Measurements from ENCODE around the gene GPR17.

The GPR17 gene

DNA sequence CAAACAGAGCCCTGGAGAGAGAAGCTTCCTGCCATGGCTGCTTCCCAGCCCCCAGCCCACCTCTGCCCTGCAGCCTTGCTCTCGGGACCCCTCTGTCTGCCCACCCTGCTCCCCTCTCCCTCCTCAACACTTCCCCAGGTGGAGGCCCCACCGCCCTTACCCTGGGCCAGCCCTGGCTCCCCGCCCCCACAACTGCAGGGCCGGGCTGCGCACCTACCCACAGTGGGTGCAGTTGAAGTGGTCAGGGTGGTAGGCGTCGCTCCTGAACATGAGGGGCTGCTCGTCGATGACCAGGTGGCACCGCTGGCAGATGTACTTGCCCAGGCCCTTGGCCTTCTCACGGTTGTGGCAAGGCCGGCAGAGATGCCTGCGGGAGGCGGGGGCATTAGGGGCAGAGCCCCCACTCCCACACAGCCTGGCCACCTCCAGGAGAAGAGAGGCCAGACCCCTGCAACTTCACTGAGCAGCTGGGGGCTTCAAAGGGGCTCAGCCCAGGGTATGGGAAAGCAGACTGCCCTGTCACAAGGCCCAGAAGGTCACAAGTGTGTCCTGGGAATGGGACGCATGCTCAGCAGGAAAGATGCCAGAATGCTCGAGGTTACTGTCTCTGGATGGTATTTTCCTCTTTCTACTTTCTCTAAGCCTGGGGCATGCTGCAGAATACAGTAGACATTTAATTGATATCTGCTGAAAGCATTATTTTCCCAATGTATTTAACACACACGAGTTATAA, 3.1 kb upstream of the GPR17 start:
- no peak for DNase-seq

DNA sequence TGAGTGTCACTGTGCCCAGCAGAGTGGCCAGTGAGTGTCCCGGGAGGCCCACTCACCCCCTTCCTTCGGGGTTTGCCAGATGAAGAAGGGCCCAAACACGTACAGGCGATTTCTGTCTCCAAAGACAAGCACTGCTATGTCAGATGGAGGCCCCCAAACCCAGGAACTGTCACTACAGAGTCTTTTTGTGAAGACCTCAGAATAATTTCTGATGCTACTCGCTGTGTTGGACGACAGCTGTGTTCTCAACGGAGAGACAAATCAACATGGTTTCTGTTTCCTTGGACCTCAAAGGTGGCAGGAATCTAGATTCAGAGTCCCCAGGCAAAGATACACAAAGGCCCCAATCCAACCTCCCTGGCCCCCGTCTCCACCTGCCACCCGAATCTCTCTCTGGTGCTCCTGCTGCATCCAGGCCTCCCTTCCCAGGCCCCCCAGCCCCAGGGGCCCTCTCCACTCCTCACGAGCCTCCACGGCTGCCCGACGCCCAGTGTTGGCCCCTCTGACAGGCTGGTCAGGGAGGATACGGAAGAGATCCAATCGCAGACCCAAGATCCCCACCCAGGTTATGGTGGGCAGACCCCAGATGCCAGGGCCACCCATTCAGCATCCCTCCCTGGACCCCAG, 2.4 kb upstream of the GPR17 start:
- no peak for DNase-seq

DNA sequence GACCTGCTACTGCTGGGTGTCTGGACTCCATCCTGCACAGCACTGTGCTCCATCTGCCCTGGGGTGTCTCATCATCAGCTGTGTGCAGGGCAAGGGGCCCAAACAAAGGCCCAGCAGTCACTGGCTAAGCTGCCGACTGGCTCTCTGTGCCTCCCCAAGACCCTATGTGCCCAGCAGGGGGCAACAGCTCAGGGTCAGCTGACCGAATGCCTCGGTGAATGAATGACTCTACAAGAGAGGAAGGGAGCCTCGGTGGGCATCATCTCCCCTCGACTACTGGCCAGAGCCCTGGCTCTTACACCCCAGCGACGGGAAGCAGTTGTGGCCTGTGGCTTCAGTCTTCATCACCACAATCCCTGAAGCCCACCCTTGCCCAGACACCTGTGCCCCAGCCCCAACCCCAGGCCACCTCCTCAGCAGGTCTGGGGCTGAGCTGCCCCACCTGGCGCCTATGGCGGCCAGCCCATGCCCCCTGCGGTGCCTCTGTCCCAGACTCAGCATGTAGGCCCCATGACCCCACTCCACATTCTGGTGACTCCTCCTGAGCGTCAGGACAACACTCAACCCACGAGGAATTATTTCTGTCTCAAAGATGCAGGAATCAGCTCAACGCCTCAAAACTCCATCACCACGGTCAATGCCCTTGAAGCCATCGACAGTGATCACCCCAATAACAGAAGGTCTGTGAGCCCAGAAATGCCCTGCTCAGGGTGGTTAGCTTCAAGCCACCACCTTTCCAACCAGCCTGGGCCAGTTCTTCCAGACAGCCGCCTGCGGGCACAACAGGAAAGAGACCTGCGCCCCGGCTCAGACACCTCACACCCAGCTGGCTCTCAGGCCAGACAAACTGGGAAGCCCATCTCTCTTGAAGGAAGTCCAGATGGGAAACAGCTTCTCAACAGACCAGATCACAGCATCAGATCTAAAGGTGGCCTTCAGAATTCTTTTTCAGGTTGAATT, 1.6 kb upstream of the GPR17 start:
- DNase-seq = peak; percentile 8

DNA sequence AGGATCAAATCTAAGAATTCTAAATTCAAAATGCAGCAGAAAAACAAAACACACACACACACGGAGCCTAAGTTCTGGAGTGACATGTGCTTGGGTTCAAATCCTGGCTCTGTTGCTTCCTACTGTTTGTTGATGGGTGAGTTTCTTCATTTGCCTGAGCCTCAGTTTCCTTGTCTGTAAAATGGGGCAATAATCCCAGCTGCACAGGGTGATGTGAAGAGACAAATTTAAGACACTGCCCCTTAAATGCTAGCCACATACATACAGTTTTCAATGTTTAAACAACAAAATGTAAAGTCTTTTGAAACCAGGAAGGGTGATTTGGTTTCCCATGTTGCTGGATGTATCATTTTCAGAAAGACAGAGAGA, 943 bp upstream of the GPR17 start:
- no peak for DNase-seq

DNA sequence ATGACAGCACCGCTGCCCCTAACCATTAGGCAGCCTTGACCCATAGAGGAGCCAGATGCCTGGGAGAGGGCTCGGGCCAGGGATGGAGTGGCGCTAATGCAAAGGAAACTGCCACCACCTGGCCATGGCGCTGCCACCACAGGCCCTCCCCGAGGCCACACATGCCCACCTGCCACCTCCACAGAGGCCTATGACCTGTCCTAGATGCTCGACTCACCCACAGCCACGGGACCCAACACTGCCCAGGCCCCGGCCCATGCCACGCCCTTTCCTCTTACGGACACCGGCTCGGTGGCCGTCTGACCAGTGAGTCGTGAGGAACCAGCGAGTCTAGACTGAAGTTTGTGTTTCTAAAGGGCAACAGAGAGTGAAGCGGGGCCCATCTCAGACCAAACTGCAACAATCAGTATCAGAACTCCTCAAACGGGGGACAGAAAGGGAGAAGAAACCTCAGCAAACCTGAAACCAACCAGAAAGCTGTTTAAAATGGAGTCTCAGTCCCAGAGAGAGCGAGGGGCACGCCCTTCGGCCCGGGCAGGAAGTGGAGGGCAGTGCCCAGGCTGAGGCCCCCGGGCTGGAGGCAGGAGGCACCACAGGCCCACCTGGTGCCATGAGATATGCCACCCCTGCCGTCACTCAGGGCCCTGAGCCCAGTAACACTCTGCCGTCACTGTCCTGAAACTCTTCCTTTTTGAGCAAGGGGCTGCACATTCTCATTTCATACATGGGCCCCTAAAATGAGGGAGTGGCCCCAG, 711 bp downstream of the GPR17 start:
- DNase-seq = no peak

DNA sequence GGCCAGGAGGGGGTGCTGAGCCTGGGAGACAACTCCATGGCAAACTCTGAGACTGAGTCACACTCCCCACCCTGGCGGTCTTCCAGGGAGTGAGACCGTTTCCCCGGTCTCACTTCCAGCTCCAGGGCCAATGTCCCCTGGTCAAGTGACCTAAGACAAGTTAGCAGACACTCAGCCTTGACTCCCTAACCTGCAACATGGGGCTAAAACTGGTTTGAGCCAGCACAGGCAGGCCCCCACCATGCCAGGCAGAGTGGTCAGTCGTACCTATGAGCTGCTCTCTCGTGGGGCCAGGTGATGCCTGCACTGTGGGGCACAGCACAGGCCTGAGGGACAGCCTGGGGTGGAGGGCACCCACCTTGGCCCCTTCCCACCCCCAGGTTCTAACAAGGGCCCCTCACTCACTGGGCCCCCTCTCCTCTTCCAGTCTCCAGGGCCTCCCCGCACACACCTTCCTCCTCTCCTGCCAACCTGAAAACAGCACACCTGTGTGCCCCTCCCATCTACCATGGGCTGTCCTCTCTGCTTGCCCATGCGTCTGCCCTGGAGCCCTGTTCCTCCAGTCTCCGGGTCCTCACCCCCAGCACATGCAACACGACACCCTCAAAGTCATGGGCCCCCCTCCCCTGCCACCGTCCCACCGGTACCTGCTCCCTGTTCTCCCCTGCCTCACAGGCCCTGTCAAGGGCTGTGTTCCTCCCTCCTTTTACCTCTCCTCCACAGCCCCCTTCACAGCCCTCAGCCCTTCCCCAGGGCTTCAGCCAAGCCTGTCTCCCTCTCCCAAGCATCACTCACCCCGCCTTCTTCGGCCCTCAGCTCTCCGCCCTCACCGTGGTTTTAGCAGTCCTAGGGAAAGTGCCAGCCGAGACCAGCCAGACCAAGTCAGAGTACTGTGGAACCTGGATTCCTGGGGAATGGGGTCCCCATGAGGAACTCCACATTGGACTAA, 1.6 kb downstream of the GPR17 start:
- DNase-seq = no peak

DNA sequence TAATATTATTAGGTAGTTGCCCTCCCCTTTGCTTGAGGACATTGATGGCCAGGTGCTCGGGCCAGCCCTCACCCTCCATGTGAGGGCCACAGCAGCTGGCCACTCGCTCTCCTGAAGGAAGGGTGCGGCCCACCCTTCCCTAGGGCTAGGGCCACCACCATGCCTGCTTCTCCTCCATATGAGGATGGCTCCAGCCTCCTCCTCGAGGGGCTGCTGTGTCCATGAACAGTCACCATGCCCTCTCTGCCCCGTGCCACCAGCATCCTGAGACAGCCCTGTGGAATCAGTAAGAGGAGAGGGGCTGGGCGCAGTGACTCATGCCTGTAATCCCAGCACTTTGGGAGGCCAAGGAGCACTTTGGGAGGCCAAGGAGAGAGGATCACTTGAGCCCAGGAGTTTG, 2.4 kb downstream of the GPR17 start:
- no peak for DNase-seq

DNA sequence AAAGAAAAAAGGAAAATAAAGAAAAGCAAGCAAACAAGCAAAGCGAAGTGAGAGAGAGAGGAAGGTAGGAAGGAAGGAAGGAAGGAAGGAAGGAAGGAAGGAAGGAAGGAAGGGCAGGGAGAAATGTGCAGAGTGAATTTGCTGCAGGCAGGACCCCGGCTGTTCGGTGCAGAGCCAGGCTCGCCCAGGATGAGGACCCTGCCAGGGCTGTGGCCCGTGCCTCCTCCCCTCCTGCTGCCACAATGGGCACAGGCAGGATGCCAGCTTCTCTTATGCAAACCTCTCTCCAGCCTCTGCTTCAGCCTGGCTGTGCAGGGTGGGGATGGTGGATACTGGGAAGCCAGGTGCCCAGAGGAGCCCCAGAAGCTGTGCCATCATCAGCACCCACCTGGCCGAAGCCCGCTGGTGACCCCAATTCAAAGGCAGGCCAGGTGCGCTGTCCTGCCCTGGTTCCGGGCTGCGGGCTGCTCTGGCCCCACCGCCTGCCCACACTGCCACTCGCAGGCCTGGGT, 3.2 kb downstream of the GPR17 start:
- no peak for DNase-seq

DNA sequence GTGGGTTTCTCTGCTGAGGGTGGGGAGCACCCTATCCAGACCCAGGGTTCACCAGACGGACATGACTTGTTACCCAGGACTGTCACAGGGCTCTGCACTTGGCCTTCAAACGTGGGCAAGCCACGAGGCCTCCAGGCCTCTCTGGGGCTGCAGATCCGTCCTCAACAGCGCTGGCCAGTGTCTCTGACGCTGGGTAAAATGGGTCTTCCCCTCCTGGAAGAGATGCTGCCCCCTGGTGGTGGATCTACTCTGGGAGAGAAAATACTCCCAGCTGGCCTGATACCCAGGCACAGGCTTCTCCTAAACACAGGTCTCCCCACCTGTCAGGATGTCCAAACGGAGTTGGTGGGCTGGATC, 3.7 kb downstream of the GPR17 start:
- DNase-seq = peak; percentile 88

DNA sequence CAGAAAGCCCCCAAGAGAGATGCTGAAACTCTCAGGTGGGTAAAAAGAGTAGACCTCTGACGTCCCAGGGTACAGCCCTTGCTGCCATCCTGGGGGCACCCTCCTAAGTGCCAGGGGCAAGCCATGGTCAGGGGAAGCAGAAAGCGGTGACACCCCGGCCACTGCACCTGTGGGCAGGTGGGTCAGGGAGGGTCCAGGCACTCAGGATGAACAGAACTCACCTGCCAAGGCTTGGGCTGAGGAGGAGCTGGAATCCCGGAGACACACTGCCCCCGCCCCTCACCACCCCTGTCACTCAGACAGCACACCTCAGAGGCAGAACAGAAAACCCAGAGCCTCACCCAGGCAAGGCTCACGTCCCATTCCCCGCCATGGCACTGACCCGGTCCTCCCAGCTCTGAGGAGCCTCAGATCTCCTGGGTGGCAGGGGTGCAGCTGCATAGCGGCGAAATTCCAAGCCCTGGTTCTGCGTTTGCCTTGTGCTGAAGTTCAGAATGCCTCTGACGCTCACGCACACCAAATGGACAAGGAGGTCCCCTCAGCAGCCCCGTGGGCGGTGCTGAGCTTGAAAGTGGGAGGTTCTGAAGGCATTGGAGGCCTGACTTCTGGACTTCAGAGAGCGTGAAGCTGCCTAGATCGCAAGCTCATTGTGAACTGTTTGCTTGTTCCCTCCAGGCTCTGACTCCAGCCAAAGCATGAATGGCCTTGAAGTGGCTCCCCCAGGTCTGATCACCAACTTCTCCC, 4.3 kb downstream of the GPR17 start:
- DNase-seq = no peak

DNA sequence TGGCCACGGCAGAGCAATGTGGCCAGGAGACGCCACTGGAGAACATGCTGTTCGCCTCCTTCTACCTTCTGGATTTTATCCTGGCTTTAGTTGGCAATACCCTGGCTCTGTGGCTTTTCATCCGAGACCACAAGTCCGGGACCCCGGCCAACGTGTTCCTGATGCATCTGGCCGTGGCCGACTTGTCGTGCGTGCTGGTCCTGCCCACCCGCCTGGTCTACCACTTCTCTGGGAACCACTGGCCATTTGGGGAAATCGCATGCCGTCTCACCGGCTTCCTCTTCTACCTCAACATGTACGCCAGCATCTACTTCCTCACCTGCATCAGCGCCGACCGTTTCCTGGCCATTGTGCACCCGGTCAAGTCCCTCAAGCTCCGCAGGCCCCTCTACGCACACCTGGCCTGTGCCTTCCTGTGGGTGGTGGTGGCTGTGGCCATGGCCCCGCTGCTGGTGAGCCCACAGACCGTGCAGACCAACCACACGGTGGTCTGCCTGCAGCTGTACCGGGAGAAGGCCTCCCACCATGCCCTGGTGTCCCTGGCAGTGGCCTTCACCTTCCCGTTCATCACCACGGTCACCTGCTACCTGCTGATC, 4.9 kb downstream of the GPR17 start:
- DNase-seq = no peak

DNA sequence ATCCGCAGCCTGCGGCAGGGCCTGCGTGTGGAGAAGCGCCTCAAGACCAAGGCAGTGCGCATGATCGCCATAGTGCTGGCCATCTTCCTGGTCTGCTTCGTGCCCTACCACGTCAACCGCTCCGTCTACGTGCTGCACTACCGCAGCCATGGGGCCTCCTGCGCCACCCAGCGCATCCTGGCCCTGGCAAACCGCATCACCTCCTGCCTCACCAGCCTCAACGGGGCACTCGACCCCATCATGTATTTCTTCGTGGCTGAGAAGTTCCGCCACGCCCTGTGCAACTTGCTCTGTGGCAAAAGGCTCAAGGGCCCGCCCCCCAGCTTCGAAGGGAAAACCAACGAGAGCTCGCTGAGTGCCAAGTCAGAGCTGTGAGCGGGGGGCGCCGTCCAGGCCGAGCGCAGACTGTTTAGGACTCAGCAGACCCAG, 5.4 kb downstream of the GPR17 start:
- no peak for DNase-seq

DNA sequence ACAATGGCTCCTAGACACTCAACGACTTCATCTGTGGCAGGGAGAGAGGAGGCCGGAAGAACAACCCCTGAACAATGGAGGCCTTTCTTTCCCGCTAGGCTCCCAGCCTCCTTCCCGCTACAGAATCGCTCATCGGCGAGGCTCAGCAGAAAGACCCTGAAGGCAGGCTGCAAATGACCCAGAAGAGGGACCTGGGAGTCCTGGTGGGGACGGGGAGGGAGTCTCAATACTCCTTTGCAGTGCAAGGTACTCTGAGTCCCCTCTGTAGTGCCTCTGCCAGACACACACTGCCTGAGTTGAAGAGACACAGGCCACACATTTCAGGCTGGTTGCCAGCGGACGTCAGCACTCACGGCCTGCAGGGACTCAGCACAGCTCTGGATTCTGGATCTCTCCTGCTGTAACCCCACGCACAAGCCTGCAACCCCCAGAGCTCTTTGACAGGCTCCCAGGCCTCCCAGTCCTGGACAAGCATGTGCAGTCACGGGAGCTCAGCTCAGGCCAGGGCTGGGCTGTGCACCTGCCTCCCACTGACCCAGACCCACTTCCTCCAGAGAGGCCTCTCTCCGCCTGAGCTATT, 6.1 kb downstream of the GPR17 start:
- DNase-seq = no peak

DNA sequence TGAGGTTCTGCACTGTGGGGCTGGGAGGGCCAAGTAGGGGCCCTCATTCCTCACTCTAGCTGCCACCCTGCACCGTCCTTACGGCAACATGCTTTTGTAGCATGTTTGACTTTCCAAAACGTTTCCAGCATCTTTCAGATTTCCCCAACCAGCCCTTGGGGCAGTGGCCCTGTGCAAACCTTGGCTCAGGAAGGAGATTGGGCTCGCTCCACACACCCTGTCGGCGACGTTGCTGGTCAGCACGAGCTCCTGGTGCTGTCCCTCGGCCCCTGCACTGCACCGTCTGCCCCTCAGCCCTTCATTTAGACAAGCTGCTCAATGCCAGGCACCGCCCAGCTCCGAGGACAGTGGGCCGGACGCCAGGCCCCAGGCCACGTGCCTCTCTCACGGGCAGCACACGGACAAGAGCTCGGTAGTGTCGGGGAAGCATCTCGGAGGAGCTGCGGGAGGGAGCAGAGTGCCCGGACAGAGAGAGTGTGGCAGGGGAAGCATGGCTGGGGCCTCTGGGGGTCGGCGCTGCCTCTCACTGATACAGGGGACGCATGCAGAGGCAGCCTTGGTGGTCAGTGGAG, 6.9 kb downstream of the GPR17 start:
- no peak for DNase-seq

DNA sequence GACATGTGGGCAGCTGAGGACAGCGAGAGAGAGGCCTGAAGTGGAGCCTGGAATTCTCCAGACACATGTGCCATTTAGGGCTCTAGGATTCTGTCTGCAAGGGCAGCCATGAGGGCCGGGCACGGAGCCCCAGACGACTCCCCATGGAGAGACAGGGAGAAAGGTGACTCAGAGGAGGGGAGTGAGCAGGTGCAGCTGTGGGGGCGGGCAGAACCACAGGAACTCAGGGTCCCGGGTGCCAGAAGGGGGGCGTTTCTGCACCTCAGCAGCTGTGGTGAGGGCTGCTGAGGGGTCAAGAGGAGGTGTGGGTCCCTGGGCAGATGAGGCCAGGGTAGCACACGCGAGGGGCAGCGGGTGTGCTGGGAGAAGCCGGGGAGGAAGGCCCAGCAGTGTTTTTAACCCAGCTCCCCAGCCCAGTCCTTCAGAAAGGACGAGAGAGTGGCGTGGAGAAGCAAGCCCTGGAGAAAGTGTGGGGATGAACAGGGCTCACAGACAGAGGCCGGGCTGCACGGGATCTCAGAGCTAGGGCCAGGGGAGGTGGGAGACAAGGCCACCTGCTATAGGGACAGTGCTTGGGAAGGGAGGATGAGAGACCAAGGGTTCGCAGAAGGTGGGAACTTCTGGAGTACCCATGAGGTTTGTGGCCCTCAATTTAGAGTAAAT, 7.6 kb downstream of the GPR17 start:
- no peak for DNase-seq

DNA sequence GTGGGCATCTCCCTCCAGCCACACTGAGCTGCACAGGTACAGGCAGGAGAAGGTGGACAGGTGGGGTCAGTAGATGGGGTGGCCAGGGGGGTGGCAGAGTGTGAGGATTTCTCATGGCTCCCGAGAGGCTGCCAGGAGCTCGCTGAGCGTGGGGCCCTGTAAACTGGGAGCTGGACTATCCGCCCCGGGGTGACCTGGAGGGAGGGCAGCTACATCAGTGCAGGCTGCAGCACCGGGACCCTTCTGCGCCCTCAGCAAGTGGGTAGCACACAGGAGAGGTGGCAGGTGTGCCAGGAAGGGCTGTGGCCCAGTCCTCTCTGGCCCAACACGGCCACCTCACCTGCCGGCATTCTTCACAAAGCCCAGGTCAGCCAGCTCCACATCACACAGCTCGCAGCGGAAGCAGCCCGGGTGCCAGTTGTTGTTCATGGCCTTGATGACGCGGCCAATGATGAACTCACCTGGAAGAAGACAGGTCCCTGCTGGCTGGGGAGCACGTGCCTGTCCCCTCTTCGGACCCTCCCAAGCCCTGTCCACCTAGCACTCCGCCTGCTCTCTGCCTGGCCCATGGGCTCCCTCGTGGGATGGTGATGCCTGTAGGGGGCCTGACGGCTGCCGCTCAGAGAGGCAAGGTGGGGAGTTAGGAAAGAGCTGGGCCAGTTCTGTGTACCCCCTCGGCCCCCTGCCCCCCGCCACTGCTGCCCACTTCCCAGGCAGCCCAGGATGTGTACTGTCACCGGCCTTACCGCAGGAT, 8.3 kb downstream of the GPR17 start:
- no peak for DNase-seq

DNA sequence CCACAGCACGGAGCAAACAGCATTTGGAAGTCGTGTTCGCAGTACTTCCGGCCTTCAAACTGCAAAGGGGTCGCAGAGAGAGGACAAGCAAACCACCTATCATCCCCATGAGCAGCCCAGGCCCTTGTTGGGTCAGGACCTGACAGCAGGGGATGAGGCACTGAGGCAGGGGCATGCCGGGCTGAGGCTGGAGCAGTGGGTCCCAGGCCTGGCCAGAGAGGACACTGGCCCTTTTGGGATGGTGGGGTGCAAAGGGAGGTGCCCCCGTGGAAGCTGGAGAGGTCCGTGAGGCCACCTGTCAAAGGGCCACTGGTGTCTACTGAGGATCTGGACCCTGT, 8.9 kb downstream of the GPR17 start:
- DNase-seq = no peak

All from OCI-M1 (cell line).